HFFc6 (cell line): Measurements from ENCODE around the gene RTN4RL1. TPM values are rescaled to one million over a fixed set of nuclear protein-coding genes. Genes with fewer than 3 reads are reported as not detected.

Experiments used
- DNase-seq: peaks from one replicate; pipeline ENCODE4 v3.0.0-alpha.2; 2018
- H3K27ac Mint-ChIP-seq: 2 replicates; pipeline ENCODE4 v1.8.0; 2020; ENCODE audit warnings: mild to moderate bottlenecking, mixed read lengths
- H3K27me3 Mint-ChIP-seq: 2 replicates; pipeline ENCODE4 v1.8.0; 2021; ENCODE audit warnings: mild to moderate bottlenecking, moderate library complexity, mixed read lengths; ENCODE audit not compliant: insufficient read depth
- H3K36me3 Mint-ChIP-seq: 2 replicates; pipeline ENCODE4 v1.8.0; 2021; ENCODE audit warnings: low read depth, mixed read lengths
- H3K4me1 Mint-ChIP-seq: 2 replicates; pipeline ENCODE4 v1.8.0; 2020; ENCODE audit warnings: low read depth, mixed read lengths
- H3K4me3 Mint-ChIP-seq: 2 replicates; pipeline ENCODE4 v1.8.0; 2020; ENCODE audit warnings: mild to moderate bottlenecking, moderate library complexity, mixed read lengths
- H3K9me3 Mint-ChIP-seq: 2 replicates; pipeline ENCODE4 v1.8.0; 2020; ENCODE audit warnings: mild to moderate bottlenecking, mixed read lengths
- total RNA-seq, 6 experiments: library from RNA; stranded (reverse); fragmentation: NEBNext Ultra II Directional; extraction: Animal tissue kit (Norgen Biotek cat#: 25700); gene quantifications; 2 replicates in 1 of 6; 3 replicates in 5 of 6; pipeline ENCODE4 v1.2.3, GENCODE V29; 2021
- TF ChIP-seq, protein P1 (sequence below): fragments of 200-600 bp; sonication (generic); IDR thresholded peaks from 2 replicates; pipeline ENCODE4 v1.5.0; 2021; ENCODE audit warnings: antibody characterized with exemption, mild to moderate bottlenecking

Gene RTN4RL1
- total RNA-seq, 6 experiments from 2014 or later = 0.33 to 0.60 (median 0.39) TPM

DNA sequence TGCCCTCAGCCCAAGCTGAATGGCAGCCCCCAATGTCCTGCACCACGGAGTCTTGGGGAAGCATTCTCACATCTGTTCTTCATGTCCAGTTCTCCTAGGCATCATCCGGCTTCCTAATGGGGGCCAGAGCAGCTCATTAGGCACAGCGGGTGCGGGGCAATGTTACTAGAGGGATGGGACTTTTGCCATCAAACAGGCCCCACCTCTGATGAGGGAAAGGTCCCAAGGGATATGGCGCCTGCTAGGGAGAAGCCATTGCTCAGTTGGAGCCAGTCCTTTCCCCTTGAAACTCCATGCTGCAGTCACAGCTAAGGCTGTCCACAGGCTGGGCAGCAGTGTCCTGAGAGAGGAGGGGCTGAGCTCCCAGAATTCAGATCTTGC is 3.1 kb upstream of the RTN4RL1 start:
- H3K27ac Mint-ChIP-seq = no peak overlapping the region
- H3K9me3 Mint-ChIP-seq = no peaks in the 10 kb centered on the region
- H3K27me3 Mint-ChIP-seq = peaks cover 14% of the 10 kb centered on the region
- peaks cover 53% of the 10 kb centered on the region for H3K4me1 Mint-ChIP-seq
- no peak for DNase-seq
- peaks cover 8% of the 10 kb centered on the region; the same call in 1 of the 2 replicates for H3K36me3 Mint-ChIP-seq
- TF ChIP-seq, protein P1, sequence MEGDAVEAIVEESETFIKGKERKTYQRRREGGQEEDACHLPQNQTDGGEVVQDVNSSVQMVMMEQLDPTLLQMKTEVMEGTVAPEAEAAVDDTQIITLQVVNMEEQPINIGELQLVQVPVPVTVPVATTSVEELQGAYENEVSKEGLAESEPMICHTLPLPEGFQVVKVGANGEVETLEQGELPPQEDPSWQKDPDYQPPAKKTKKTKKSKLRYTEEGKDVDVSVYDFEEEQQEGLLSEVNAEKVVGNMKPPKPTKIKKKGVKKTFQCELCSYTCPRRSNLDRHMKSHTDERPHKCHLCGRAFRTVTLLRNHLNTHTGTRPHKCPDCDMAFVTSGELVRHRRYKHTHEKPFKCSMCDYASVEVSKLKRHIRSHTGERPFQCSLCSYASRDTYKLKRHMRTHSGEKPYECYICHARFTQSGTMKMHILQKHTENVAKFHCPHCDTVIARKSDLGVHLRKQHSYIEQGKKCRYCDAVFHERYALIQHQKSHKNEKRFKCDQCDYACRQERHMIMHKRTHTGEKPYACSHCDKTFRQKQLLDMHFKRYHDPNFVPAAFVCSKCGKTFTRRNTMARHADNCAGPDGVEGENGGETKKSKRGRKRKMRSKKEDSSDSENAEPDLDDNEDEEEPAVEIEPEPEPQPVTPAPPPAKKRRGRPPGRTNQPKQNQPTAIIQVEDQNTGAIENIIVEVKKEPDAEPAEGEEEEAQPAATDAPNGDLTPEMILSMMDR = no peak
- H3K4me3 Mint-ChIP-seq = no peak overlapping the region

DNA sequence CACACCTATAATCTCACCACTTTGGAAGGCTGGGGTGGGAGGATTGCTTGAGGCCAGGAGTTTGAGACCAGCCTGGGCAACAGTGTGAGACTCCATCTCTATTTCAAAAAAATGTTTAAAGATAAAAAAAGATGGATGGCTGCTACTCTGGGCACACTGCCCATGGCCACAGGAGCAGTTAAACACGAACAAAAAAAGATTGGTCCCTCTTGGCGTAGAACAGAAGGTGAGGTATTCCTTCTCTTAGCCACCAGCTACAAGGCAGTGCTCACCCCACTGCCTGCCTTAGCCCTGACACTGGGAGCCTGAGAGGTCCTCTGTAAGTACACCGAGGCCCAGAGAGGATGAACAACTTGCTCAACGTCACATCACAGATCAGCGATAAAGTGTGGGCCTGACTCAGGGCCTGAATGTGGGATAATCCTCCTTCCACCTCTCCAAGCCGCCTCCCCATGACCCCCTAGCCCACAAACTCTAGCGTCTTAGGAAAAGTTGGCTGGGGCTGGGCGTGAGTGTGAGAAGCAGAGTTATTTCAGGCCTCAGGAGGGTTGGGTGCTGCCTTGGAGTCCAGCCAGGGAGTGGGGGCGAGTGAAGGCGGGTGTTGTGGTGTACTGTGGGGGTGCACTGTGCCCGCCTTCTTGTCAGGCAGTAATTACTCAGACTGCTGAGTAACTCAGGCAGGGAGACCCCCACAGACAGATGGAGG is 2.5 kb upstream of the RTN4RL1 start:
- no peak for DNase-seq
- Mint-ChIP-seq H3K36me3 (peaks cover 8% of the 10 kb centered on the region; the same call in 1 of the 2 replicates), H3K27me3 (peaks cover 17% of the 10 kb centered on the region), H3K9me3 (no peaks in the 10 kb centered on the region), H3K4me3 (no peak overlapping the region), H3K27ac (no peak overlapping the region), H3K4me1 (peaks cover 47% of the 10 kb centered on the region)
- TF ChIP-seq, protein P1 = no peak

DNA sequence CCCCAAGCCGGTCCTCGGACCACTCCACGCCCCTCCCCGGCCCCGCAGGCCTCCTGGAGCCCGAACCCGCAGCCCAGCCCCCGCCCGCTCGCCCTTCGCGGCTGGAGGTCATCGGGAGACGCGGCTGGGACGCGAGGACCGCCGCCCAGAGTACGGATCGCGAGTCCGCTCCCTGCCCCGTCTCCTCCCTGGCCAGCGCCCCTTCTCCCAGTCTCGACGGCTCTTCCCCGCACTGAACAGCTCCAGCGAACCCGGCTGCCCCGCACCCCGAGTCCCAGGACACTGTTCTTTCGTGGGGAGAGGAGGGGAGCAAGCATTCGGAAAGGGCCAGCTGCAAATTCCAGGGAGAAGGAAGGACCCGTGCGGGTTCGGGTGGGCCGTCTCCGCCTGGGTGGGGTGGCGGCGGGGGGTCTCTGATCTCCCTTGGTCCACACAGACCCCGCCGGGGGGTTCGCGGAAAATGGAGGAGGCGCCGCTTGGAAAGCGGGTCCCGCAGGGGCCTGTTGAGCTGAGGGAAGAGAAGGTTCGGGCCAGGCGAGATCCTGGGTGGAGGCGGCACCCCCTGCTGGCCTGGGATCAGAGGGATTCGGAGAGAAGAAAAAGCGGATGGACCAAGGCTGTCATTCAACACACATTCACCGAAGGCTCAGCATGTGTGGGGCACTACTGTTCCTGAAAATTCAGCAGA is 632 bp upstream of the RTN4RL1 start:
- H3K27me3 Mint-ChIP-seq = peaks cover 26% of the 10 kb centered on the region
- H3K27ac Mint-ChIP-seq = no peak overlapping the region
- H3K4me3 Mint-ChIP-seq = peak overlapping the region; percentile 77
- TF ChIP-seq, protein P1 = peak; percentile 87
- peaks cover 32% of the 10 kb centered on the region for H3K4me1 Mint-ChIP-seq
- peaks cover 6% of the 10 kb centered on the region; the same call in 1 of the 2 replicates for H3K36me3 Mint-ChIP-seq
- no peaks in the 10 kb centered on the region for H3K9me3 Mint-ChIP-seq
- DNase-seq = peak; percentile 58

DNA sequence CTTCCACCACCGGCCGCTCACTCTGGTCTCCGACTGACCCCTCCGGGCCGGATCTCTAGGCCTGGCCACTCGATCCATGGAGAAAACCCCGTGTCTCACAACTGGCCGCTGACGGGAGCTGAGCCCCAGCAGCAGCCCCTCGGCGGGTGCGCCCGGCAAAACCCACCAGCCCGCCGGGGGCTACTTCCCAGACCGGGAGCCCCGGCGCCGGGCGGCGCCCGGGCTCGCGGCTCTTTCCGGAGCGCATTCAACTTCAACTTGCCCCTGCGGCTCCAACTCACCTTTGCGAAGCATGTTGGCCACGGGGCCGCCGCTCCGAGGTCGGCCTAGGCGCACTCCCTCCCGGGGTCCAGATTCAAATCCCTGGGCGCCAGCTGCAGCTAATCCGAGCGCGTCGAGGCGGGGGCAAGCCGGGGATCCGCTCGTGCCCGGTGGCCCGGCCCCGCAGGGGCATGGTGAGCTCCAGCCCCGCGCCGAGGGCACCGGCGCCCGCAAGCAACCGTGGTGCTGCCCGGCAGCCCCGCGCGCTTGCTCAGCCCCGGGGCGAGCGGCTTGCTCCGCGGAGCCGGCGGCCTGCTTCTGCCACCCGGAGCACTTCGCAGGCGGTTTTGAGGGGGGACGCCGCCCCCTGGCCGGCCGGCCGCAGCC is 438 bp downstream of the RTN4RL1 start:
- peak overlapping the region; percentile 78; the same call in 1 of the 2 replicates for H3K4me3 Mint-ChIP-seq
- no peaks in the 10 kb centered on the region for H3K9me3 Mint-ChIP-seq
- H3K4me1 Mint-ChIP-seq = peaks cover 30% of the 10 kb centered on the region
- H3K27me3 Mint-ChIP-seq = peaks cover 37% of the 10 kb centered on the region
- no peak for DNase-seq
- H3K27ac Mint-ChIP-seq = no peak overlapping the region
- H3K36me3 Mint-ChIP-seq = no peaks in the 10 kb centered on the region
- TF ChIP-seq, protein P1 = no peak

DNA sequence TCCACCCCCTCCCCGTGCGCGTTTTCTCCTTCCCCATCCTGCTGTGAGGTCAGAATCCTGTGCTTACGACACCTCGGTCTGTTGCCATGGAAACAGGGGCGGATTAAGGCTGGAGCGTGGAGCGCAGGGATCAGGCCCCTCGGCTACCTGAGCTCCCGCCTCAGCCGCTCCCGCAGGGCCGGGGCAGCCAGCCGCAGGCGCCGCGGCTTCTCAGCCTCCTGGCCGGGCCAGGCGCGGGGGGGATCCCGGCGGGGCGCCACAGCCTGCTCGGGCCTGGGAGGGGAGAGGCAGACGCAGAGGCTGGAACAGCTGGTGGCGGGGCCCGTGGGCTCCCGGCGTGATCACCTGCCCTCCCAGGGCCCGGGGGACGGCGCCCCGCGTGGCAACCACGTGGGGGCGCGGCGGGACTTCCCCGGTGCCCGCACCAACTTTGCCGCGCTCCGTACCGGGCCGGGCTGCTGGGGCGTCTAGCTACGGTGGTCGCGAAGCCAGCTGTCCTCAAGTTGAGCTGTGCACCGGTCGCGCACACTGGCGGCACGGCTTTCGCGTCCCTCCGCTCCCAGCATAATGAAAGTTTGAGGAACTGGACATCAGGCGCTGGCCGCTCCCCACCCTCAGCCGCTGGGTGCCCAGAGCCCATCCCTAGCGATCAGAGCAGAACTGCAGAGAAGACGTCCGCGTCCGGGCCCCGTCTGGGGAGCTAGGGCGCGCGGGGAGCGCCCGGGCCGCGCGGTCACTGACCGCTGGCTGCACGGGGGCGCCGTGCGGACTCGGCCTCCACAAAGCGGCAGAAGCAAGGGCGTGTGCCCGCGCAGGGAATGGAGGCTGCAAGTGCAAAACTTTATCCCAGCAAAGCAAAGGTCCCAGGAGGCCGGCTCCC is 1.2 kb downstream of the RTN4RL1 start:
- H3K9me3 Mint-ChIP-seq = no peaks in the 10 kb centered on the region
- H3K4me3 Mint-ChIP-seq = peak overlapping the region; percentile 78
- H3K36me3 Mint-ChIP-seq = no peaks in the 10 kb centered on the region
- TF ChIP-seq, protein P1 = peak; percentile 29; the same call in 1 of the 2 replicates
- H3K27me3 Mint-ChIP-seq = peaks cover 44% of the 10 kb centered on the region
- H3K4me1 Mint-ChIP-seq = peaks cover 29% of the 10 kb centered on the region
- DNase-seq = peak; percentile 22
- H3K27ac Mint-ChIP-seq = no peak overlapping the region
